ENCODE data around the gene TMEM151A.
"Not testable (repeated sequence)": the region's sequence is repeated elsewhere in the genome, so short reads cannot be mapped to it uniquely, and the experiment has no call there.

TMEM151A gene

GRCh38 chr11:66291706-66292542, at the start of gene TMEM151A:
Gene TMEM151A, plus strand, starts transcription at chr11:66291894. Its CDS starts 120 bp downstream, at chr11:66292014.
- no peak for DNase-seq

- no peak for DNase-seq
These were observed 49.5 kb upstream of the TMEM151A start for GRCh38 chr11:66242095-66242765.

DNA sequence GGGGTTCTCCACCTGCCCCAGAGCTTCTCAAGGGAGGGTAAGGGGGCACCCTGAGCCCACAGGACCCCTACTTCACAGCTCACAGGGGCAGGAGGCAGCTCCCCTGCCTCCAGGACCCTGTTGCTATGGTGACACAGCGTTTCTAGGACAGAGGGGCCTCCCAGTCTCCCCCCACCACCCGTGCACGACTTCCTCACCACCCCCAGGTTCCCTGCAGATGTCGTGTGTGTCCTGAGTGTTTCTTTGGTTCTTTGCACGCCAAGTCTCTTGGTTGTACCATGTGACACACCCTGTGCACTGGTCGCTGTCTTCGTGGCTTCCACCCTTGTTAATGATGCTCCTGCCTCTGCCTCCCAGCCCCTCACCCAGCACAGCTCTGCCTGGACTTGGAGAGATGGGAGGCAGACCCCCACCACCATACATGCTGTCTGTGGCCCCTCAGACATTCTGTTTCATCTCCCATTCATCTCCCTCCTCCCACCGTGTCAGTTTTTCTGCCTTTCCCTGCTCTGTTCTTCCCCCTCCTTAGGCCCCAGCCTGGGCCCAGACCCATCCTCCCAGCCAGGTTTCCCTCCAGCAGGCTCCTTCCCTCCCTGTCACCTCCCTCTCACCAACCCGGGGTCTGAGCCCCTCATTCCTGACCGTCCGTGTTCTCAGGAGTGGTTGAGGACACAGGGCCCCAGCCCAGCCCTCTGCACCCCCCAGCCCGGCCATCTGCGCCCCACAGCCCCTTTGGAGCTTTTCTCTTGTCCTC, 47.7 kb upstream of the TMEM151A start:
- DNase-seq: no peak

DNA sequence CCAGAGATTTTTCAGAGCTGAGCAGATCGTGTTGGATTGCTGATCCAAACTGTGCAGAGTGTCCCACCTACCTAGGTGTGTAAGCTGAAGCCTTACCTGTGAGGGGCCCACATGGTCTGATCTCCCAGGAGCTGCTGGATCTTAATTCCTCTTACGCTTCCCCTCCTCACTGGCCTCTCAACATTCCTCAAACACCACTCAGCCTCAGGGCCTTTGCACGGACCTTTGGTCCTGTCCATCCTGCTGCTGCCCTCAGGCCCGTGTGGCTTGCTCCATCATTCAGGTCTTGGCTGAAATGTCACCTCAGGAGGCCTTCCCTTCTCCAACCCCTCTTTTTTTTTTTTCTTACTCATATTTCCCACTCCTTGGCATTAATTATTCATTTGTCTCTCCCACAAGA, 44.4 kb upstream of the TMEM151A start:
- DNase-seq: no peak

- no peak for DNase-seq
These were observed 43.9 kb upstream of the TMEM151A start for GRCh38 chr11:66247801-66248200.

- DNase-seq: no peak
These were observed 42.8 kb upstream of the TMEM151A start for GRCh38 chr11:66248903-66249302.

- DNase-seq: no peak
These were observed 39.9 kb upstream of the TMEM151A start for GRCh38 chr11:66251809-66252208.

- not testable (repeated sequence) for DNase-seq
These were observed 38.6 kb upstream of the TMEM151A start for GRCh38 chr11:66253081-66253480.

- no peak for DNase-seq
These were observed 33.2 kb upstream of the TMEM151A start for GRCh38 chr11:66258473-66258893.

GRCh38 chr11:66259225-66259624, 32.5 kb upstream of the TMEM151A start:
- no peak for DNase-seq

- DNase-seq: no peak
These were observed 31.7 kb upstream of the TMEM151A start for GRCh38 chr11:66259956-66260355.

- DNase-seq: no peak
These were observed 30.1 kb upstream of the TMEM151A start for GRCh38 chr11:66261578-66261977.

DNA sequence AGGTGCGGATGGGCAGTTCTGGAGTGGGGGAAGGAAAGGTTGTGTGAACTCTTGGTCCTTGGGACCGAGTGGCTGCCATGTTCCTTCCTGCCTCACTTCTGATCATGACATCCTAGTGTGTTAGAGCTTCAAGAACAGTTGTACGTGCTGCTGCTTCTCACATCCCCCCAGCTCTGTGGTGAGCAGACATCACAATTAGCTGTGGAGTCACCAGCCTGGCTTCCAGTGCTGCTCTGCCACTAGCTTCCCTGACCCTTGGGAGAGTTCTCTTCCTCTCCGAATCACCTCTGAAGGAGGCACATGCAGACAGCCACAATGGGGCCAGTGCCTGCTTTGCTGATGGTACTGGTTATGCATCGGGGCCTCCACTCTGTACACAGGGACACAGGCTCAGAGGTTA, 29.5 kb upstream of the TMEM151A start:
- DNase-seq: no peak

GRCh38 chr11:66262696-66263095, 29.0 kb upstream of the TMEM151A start:
- no peak for DNase-seq

- no peak for DNase-seq
These were observed 28.5 kb upstream of the TMEM151A start for GRCh38 chr11:66263231-66263630.

GRCh38 chr11:66263785-66264184, 27.9 kb upstream of the TMEM151A start:
- DNase-seq: no peak

DNA sequence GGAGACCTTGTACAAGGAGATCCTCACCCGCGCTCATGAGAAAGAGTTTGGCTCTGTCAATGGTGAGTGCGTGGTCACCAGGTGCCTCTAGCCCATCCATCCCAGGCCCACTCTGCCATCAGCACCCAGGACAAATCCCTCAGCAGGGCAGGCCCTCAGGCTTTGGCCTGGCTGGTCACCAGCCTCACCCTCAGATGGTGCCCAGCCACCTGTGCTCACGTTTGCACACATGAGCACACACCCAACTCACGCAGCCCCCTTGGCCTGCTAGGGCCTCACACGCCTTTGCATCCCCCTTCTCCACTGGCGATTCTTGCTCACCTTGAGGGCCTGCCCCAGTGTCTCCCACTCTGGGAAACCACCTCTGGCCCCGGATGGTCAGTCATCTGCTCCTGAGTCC, 27.3 kb upstream of the TMEM151A start:
- no peak for DNase-seq

DNA sequence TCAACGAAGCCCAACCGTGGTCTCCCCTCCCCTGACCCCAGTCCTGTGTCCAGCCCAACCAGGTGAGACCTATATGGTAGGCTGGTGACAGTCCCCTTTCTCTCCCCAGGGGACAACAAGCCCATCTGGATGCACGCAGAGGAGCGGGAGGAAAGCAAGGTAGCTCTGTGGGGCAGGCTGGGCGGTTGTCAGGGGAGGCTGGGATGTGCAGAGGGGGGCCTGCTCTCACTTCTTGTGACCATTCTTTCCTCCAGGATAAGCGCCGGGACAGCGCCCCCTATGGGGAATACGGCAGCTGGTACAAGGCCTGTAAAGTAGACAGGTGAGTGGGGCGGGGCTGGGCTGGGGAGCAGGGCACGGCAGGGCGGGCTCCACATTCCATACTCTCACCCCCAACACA, 26.8 kb upstream of the TMEM151A start:
- DNase-seq: no peak

- no peak for DNase-seq
These were observed 25.9 kb upstream of the TMEM151A start for GRCh38 chr11:66265531-66266377.

DNA sequence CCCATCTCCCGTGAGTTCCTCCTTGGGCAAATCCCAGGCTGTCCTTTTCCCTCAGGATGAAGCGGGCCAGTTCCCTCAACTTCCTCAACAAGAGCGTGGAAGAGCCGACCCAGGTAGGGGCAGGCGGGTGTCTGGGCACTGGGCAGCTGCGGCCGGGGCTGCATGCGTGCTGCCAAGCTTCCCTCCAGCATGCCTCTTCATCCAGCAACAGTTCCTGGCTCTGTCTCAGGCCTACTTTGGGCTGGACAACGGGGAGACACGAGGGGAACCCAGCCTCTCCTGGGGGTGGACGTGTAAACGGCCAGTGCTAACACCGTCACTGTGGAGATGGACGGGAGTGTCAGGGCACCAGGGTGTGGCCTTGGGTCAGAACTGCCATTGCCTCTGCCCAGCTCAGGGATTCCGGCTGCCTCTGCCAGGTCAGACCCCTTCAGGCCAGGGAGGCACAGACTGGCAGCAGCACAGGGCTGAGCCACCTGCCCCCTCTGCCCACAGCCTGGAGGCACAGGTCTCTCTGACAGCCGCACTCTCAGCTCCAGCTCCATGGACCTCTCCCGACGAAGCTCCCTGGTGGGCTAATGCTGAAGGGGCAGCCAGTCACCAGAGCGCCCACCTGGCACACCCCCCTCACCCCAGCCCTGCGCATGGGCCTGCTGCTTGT, 25.2 kb upstream of the TMEM151A start:
- no peak for DNase-seq

GRCh38 chr11:66267039-66267378, 24.7 kb upstream of the TMEM151A start:
- DNase-seq: no peak

All from activated gamma-delta T cell treated with Interleukin-2 at 50 U/mL for 16 hours (primary cell).